Measurements from ENCODE around the gene PRKCA.

GRCh38 chr17:66302761-66303626, 581 bp downstream of the PRKCA start:
- TF ChIP-seq EZH2 (IDR thresholded peaks at IDR 0.05) (no peak), POLR2AphosphoS5 (IDR thresholded peaks at IDR 0.05; ENCODE audit: borderline replicate concordance, low read depth, low read length) (no peak)

Data from SK-N-MC (cell line).